Measurements from ENCODE around the gene P2RY13. TPM values are rescaled to one million over a fixed set of nuclear protein-coding genes. Genes with fewer than 3 reads are reported as not detected.
A peak's percentile ranks its signal among the peaks of the same experiment; 100 is the strongest.

P2RY13 gene
- polyA plus RNA-seq: 0.46 TPM

DNA sequence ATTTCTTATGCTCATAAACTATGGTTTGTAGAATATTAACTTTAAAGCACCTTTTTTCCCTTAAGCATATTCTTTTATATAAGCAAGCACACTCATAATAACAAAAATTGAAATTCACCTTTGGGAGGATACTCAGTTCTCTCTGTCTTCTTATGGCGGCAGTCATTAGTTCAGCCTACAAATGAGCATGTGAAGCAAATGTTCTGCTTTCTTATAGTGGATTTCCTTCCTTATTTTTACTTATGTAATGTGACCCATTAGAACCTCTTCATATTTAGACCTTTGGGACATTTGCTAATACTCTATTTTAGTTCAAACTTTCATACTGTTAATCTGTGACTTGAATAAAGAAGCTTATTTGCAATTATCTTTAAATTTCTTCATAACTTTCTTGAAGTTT lies at the start of gene P2RY13:
Gene P2RY13 (minus strand): TSS at position 187 of the 400 bp plus-strand sequence. CDS start 21 bp downstream, at position 166.
- peak within 1 kb of the TSS in 3 of 4 donors; percentile 18 to 89 (median 62) for H3K4me3 Mint-ChIP-seq
- no peaks in the 10 kb centered on the region for H3K27me3 Mint-ChIP-seq
- no peaks in the 10 kb centered on the region for H3K9me3 Mint-ChIP-seq
- H3K36me3 Mint-ChIP-seq: no peaks in the 10 kb centered on the region
- H3K4me1 Mint-ChIP-seq: peaks cover 4 to 7% (median 6%) of the 10 kb centered on the region in 3 donors
- peak within 1 kb of the TSS in 1 of 3 donors; percentile 2 for H3K27ac Mint-ChIP-seq

DNA sequence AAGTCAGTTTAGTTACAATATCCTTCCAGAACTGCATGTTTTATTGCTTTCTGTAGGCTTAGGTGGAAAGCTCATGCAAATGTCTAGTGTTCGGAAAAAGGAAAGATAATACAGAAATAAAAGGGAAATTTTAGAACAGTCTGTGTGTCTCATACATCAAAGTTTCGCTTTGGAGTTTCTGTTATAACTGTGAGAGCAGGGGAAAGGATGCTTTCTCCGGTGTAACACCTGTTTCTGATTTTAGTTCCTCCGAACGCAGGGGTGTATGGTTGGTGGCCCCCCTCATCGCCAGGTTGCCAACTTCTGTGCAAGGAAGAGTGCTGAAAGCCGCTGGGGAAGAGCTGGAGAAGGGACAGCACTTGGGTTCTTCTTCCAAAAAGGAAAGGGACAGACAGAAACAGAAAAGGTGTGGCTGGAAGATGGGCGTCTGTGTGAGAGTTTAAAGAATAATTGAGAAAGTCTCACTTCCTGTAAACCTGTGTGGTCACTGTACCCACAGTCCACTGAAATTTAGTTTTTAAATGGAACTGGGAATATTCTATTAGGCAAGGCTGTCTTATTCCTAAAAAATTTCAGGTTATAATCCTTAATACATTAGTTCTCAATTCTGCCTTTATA lies 48.5 kb upstream of the P2RY13 start:
- peaks cover 25 to 30% (median 28%) of the 10 kb centered on the region in 3 donors for H3K4me1 Mint-ChIP-seq
- no peaks in the 10 kb centered on the region for H3K27me3 Mint-ChIP-seq
- H3K36me3 Mint-ChIP-seq: no peaks in the 10 kb centered on the region
- peak overlapping the region; percentile 65 to 94 (median 88) for H3K4me3 Mint-ChIP-seq
- no peaks in the 10 kb centered on the region for H3K9me3 Mint-ChIP-seq
- H3K27ac Mint-ChIP-seq: peak overlapping the region; percentile 57 to 94 (median 88)

DNA sequence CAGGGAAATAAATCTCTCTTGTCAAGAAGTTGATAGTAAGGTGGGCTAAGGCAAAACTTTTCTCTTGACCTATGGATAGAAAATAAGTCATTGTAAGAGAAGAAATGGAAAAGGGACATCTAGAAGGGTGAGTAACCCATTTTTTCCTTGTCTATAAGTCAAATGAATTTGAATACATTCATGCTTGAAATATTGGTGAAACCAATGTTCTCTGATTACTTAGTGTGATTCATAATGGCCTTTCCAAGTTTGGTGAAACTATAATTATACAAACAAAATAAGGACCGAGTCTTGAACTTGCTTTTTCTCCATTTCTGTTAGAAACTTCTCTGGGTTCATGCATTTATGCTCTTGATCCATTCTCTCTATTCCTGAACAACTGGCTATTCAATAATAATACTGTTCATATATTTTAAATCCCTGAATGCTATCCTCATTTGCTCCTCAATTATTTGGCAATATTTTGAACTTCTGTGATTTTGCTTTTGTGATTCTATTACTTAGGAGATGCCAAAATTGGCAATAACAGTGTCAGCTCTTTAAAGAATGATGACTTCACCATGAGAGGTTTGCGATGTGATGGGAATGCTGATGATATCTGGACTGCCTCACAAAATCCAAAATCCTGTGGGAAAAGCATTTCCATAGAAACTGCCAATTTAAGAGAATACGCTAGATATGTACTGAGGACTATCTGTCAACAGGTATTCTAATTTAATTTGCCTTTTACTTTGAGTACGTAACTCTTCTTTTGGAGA lies 42.9 kb upstream of the P2RY13 start:
- no peaks in the 10 kb centered on the region for H3K36me3 Mint-ChIP-seq
- H3K9me3 Mint-ChIP-seq: no peaks in the 10 kb centered on the region
- no peak overlapping the region for H3K27ac Mint-ChIP-seq

DNA sequence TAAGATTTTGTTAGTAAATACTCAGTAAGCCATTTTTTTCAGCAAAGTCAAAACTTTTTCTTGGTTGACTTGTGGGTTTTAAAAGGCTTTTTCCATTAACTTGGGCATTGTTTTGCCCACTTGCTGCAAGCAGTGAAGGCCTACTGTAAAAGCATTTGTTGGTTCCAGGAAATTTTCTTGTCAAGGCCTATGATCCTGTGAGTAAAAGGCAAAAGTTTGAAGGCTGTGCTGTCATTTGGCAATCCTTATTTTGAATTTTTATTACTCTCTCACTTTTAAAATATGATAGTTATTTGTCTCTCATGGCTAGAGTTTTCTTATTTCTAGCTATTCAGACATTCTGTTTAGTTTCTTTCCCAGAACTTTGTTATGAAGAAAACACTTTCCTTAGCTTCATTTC lies 42.2 kb upstream of the P2RY13 start:
- Mint-ChIP-seq H3K4me3 (no peak overlapping the region), H3K36me3 (no peaks in the 10 kb centered on the region), H3K27ac (no peak overlapping the region), H3K9me3 (no peaks in the 10 kb centered on the region), H3K4me1 (no peaks in the 10 kb centered on the region), H3K27me3 (no peaks in the 10 kb centered on the region)

More for the DNA sequence above, 42.9 kb upstream of the P2RY13 start:
- Mint-ChIP-seq H3K4me3 (no peak overlapping the region), H3K27me3 (no peaks in the 10 kb centered on the region), H3K4me1 (no peaks in the 10 kb centered on the region)

GRCh38 chr3:151367448-151367847 lies 38.1 kb upstream of the P2RY13 start:
- no peaks in the 10 kb centered on the region for H3K4me1 Mint-ChIP-seq
- H3K4me3 Mint-ChIP-seq: no peak overlapping the region
- no peaks in the 10 kb centered on the region for H3K36me3 Mint-ChIP-seq
- H3K27ac Mint-ChIP-seq: no peak overlapping the region
- H3K27me3 Mint-ChIP-seq: no peaks in the 10 kb centered on the region
- no peaks in the 10 kb centered on the region for H3K9me3 Mint-ChIP-seq

DNA sequence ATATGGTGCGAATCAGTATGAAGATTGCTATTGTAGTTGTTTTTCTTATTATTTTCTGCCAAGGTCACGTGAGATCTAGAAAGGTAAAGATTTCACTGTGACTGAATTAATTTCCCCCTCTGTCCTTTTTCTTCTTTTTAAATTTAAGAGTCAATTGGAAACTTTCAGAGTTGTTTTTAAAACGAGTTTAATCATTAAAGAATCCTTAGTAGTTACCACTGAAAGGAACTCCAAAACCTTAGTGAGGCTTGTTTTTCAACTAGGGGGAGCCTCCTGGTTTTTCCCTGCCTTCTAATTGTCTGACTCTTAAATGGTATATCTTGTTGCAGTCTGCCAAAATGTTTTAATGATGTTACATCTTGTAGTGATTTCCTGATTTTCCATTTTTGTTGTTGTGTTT lies 37.6 kb upstream of the P2RY13 start:
- no peak overlapping the region for H3K4me3 Mint-ChIP-seq
- no peaks in the 10 kb centered on the region for H3K4me1 Mint-ChIP-seq
- H3K9me3 Mint-ChIP-seq: no peaks in the 10 kb centered on the region
- no peaks in the 10 kb centered on the region for H3K36me3 Mint-ChIP-seq
- no peak overlapping the region for H3K27ac Mint-ChIP-seq
- no peaks in the 10 kb centered on the region for H3K27me3 Mint-ChIP-seq

DNA sequence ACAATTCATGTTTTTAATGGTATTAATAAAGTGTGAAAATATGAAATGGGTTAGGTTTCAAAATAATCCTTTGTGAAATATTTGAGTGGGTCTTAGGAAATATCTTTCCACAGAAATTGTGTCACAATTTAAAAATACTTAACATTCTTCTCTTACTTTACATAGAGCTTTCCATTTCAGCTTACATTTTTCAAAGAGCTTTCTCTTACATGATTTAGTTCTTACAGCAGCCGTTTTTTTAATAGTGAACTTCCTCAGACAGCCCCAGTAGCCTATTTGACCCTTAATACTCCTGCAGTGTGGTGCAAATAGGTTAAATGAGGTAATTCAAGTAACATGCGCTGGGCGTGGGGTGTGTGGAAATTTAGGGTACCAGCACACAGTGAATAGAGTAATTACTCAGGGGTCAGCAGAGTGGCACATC lies 33.4 kb upstream of the P2RY13 start:
- Mint-ChIP-seq H3K4me1 (peaks cover 0 to 3% (median 2%) of the 10 kb centered on the region in 3 donors), H3K9me3 (no peaks in the 10 kb centered on the region), H3K4me3 (no peak overlapping the region), H3K27me3 (no peaks in the 10 kb centered on the region), H3K36me3 (peaks cover 2% of the 10 kb centered on the region), H3K27ac (no peak overlapping the region)

DNA sequence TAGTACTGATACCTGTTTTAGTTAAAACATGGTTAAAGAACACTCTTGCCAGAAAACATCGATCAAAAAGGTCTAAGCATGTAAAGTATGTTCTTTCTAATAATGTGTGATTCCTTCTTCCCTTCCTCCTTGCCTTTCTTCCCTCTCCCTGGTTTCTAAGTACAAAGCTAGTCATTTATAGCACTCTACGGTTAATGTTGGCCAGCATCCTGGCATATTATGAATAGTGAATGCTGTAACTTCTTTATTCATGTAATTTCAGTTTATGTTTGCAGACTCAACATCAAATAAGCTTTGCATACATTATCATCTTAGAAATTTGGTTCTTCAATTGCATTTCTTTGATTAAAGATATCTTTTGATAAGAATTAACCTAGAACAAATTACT lies 28.1 kb upstream of the P2RY13 start:
- H3K4me1 Mint-ChIP-seq: peaks cover 13 to 17% (median 16%) of the 10 kb centered on the region in 3 donors
- H3K36me3 Mint-ChIP-seq: peaks cover 2% of the 10 kb centered on the region

GRCh38 chr3:151356794-151357462 lies 27.6 kb upstream of the P2RY13 start:
- no peaks in the 10 kb centered on the region for H3K27me3 Mint-ChIP-seq
- no peak overlapping the region for H3K4me3 Mint-ChIP-seq
- no peak overlapping the region for H3K27ac Mint-ChIP-seq
- no peaks in the 10 kb centered on the region for H3K9me3 Mint-ChIP-seq
- H3K36me3 Mint-ChIP-seq: peaks cover 2% of the 10 kb centered on the region
- peaks cover 17 to 22% (median 22%) of the 10 kb centered on the region in 3 donors for H3K4me1 Mint-ChIP-seq

More for the DNA sequence above, 28.1 kb upstream of the P2RY13 start:
- no peak overlapping the region for H3K4me3 Mint-ChIP-seq
- no peak overlapping the region for H3K27ac Mint-ChIP-seq
- no peaks in the 10 kb centered on the region for H3K9me3 Mint-ChIP-seq
- no peaks in the 10 kb centered on the region for H3K27me3 Mint-ChIP-seq

GRCh38 chr3:151351648-151352047 lies 22.3 kb upstream of the P2RY13 start:
- Mint-ChIP-seq H3K9me3 (no peaks in the 10 kb centered on the region), H3K27me3 (peaks cover 5% of the 10 kb centered on the region), H3K27ac (peak overlapping the region in 2 of 3 donors; percentile 18 to 80), H3K4me3 (peak overlapping the region; percentile 2 to 81 (median 29)), H3K36me3 (peaks cover 2% of the 10 kb centered on the region), H3K4me1 (peaks cover 15 to 23% (median 20%) of the 10 kb centered on the region in 3 donors)

GRCh38 chr3:151351219-151351618 lies 21.9 kb upstream of the P2RY13 start:
- H3K27ac Mint-ChIP-seq: peak overlapping the region in 2 of 3 donors; percentile 18 to 80
- peaks cover 5% of the 10 kb centered on the region for H3K27me3 Mint-ChIP-seq
- H3K36me3 Mint-ChIP-seq: peaks cover 2% of the 10 kb centered on the region
- H3K4me1 Mint-ChIP-seq: peaks cover 13 to 24% (median 22%) of the 10 kb centered on the region in 3 donors
- peak overlapping the region; percentile 2 to 81 (median 29) for H3K4me3 Mint-ChIP-seq
- no peaks in the 10 kb centered on the region for H3K9me3 Mint-ChIP-seq

DNA sequence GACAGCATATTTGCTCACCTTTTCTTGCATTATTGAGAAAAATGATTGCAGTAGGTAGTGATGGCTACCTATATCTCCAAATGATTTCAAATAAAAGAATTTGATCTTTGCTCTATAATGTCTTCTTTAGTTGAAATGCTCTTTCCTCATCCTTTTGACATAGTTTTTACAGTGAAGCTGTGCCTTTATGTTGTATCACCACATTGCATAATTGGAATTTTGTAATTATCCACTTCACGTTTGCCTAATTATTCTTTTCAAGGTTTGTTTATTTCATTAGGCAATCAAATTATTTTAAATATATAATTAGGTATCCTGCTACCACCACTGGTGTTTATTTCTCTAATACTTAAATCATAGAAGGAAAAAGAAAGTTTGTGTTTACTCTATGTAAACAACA lies 21.3 kb upstream of the P2RY13 start:
- H3K36me3 Mint-ChIP-seq: peaks cover 2% of the 10 kb centered on the region
- H3K4me1 Mint-ChIP-seq: peaks cover 14 to 27% (median 27%) of the 10 kb centered on the region in 3 donors
- no peaks in the 10 kb centered on the region for H3K9me3 Mint-ChIP-seq
- peaks cover 5% of the 10 kb centered on the region for H3K27me3 Mint-ChIP-seq
- H3K27ac Mint-ChIP-seq: no peak overlapping the region
- no peak overlapping the region for H3K4me3 Mint-ChIP-seq

GRCh38 chr3:151347432-151347831 lies 18.1 kb upstream of the P2RY13 start:
- H3K27me3 Mint-ChIP-seq: peaks cover 5% of the 10 kb centered on the region
- H3K4me1 Mint-ChIP-seq: peaks cover 14 to 26% (median 21%) of the 10 kb centered on the region in 3 donors
- no peak overlapping the region for H3K4me3 Mint-ChIP-seq
- H3K9me3 Mint-ChIP-seq: no peaks in the 10 kb centered on the region
- peaks cover 2% of the 10 kb centered on the region for H3K36me3 Mint-ChIP-seq
- H3K27ac Mint-ChIP-seq: peak overlapping the region in 1 of 3 donors; percentile 29

- Mint-ChIP-seq H3K9me3 (peaks cover 0 to 2% (median 0%) of the 10 kb centered on the region in 3 donors), H3K27ac (peak overlapping the region in 1 of 3 donors; percentile 80), H3K4me3 (no peak overlapping the region), H3K4me1 (peaks cover 6 to 16% (median 11%) of the 10 kb centered on the region in 3 donors), H3K27me3 (peaks cover 5% of the 10 kb centered on the region), H3K36me3 (peaks cover 2% of the 10 kb centered on the region)
Measured at GRCh38 chr3:151346292-151346691, 16.9 kb upstream of the P2RY13 start.

DNA sequence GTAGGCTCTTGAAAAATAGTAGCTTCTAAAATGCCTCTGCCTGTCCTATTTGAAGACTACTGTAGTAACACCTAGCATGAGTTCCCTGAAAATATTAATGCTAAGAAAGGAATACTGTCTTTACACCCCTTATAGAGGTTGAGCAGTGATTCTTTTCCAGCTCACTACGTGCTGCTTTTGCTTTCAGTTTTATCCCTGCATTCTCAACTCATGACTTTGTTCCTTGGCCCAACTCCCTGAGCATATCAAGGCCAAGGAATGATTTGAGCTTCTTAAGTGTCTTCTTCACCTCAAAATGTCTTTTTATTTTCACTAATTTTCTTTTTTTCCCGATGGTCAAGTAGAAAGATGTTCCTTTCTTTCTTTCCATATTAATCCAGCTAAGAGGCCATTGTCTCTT lies 16.5 kb upstream of the P2RY13 start:
- H3K9me3 Mint-ChIP-seq: peaks cover 0 to 2% (median 0%) of the 10 kb centered on the region in 3 donors
- H3K27ac Mint-ChIP-seq: peak overlapping the region in 1 of 3 donors; percentile 80
- peaks cover 2% of the 10 kb centered on the region for H3K36me3 Mint-ChIP-seq
- H3K4me1 Mint-ChIP-seq: peaks cover 2 to 13% (median 8%) of the 10 kb centered on the region in 3 donors
- no peak overlapping the region for H3K4me3 Mint-ChIP-seq
- peaks cover 5% of the 10 kb centered on the region for H3K27me3 Mint-ChIP-seq
